ENCODE data around the gene DCT. TPM values are rescaled to one million over a fixed set of nuclear protein-coding genes. Genes with fewer than 3 reads are reported as not detected.
A peak's percentile ranks its signal among the peaks of the same experiment; 100 is the strongest.
"Not testable (repeated sequence)": the region's sequence is repeated elsewhere in the genome, so short reads cannot be mapped to it uniquely, and the experiment has no call there.

The DCT gene
- total RNA-seq (2014; rRNA removed; shearing (Covaris generic)) (not detected in 2 replicates), polyA plus RNA-seq (2016; fragmentation: Nextera tagmentation; extraction: Ambion mirVana) (not detected in 2 replicates)

DNA sequence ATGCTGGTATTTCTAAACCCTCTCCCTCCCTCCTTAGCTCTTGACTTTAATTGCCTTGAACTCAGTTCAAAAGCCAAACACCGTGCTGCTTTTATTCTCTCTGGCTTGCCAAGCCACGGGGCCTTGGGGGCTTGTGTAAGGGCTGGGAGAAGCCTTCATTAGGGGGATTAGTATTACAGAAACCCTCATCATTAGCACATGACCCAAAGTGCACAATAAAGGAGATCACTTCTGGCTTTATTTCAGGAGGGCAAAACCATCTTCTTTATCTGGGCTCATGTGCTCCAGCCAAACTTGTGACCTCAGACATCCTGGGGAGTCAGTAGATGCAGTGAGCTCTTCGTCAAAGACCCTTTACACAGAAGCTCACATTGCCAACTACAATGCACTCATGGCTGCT lies at the start of gene DCT:
Gene DCT, minus strand, starts transcription at position 67 of the 400 bp plus-strand sequence. CDS start 427 bp downstream, outside the sequence.
- H3K36me3 ChIP-seq (ENCODE audit: low read depth) = no peaks in the 10 kb centered on the region
- 32 to 38% methylated on average over 3 of the region's 3 CpGs for WGBS, 2 experiments (ENCODE audit: low coverage in 1 of 2, low lambda C conversion rate in 2 of 2, missing lambda C conversion rate in 2 of 2)
- H3K4me1 ChIP-seq (ENCODE audit: insufficient read depth) = peaks cover 26% of the 10 kb centered on the region
- no peak for TF ChIP-seq EZH2 (IDR thresholded peaks at IDR 0.05; ENCODE audit: insufficient read depth, poor library complexity, severe bottlenecking)
- TF ChIP-seq EZH2phosphoT487 (IDR thresholded peaks at IDR 0.05; ENCODE audit: insufficient read depth, low read depth) = no peak
- H3K9me2 ChIP-seq (ENCODE audit: insufficient read depth) = no peaks in the 10 kb centered on the region
- H3F3A ChIP-seq (ENCODE audit: insufficient read depth) = peaks cover 25% of the 10 kb centered on the region
- no peaks in the 10 kb centered on the region for H3K27me3 ChIP-seq (replicated peaks; ENCODE audit: insufficient read depth)
- no peak for DNase-seq
- H3K79me2 ChIP-seq (ENCODE audit: insufficient read depth) = no peaks in the 10 kb centered on the region
- peak within 1 kb of the TSS; percentile 75 for H2AFZ ChIP-seq
- peak within 1 kb of the TSS; percentile 61; the same call in 1 of the 2 replicates for H3K9ac ChIP-seq
- H4K20me1 ChIP-seq (ENCODE audit: insufficient read depth) = no peaks in the 10 kb centered on the region
- in situ Hi-C loops (cut with MboI) = no loop called here
- H3K27ac ChIP-seq = peak within 1 kb of the TSS; percentile 90
- H3K4me2 ChIP-seq (ENCODE audit: unreplicated experiment) = peak within 1 kb of the TSS; percentile 6
- H3K9me3 ChIP-seq (ENCODE audit: low read depth) = no peaks in the 10 kb centered on the region
- no peak within 1 kb of the TSS for H3K4me3 ChIP-seq

DNA sequence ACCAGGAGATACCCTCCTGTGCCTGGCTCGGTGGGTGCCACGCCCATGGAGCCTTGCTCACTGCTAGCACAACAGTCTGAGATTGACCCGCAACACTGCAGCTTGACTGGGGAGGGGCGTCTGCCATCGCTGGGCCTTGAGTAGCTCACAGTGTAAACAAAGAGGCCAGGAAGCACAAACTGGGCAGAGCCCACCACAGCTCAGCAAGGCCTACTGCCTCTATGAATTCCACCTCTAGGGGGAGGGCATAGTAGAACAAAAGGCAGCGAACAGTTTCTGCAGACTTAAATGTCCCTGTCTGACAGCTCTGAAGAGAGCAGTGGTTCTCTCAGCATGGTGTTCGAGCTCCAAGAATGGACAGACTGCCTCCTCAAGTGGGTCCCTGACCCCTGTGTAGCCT lies 47.5 kb upstream of the DCT start:
- H3K4me1 ChIP-seq (ENCODE audit: insufficient read depth); DNase-seq; H3K9ac ChIP-seq; H2AFZ ChIP-seq; H3K79me2 ChIP-seq (ENCODE audit: insufficient read depth); H4K20me1 ChIP-seq (ENCODE audit: insufficient read depth); H3K27me3 ChIP-seq (replicated peaks; ENCODE audit: insufficient read depth); H3F3A ChIP-seq (ENCODE audit: insufficient read depth); H3K4me2 ChIP-seq (ENCODE audit: unreplicated experiment); H3K4me3 ChIP-seq; H3K36me3 ChIP-seq (ENCODE audit: low read depth); in situ Hi-C loops (cut with MboI); H3K27ac ChIP-seq; H3K9me3 ChIP-seq (ENCODE audit: low read depth); H3K9me2 ChIP-seq (ENCODE audit: insufficient read depth): not testable (repeated sequence)
- WGBS, 2 experiments (ENCODE audit: low coverage in 1 of 2, low lambda C conversion rate in 2 of 2, missing lambda C conversion rate in 2 of 2) = 43 to 44% methylated on average over 7 of the region's 7 CpGs

DNA sequence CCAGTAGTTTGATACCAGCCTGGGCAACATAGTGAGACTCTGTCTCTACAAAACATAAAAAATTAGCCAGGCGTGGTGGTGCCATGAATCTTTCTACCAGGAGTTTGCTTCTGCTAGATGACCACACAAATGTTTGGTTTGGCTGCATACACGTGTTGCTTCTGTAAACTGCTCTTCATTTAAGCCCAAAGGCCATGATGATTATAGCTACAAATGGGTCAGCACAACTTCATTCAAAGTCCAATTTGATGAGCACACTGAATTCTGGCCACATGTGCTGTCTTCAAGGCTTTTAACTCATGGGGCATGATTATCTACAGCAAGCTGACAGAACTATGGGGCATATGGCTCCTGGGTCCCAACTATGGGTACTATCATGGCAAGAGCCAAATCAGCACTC lies 46.3 kb upstream of the DCT start:
- Histone ChIP-seq H3K9me3 (ENCODE audit: low read depth) (no peaks in the 10 kb centered on the region), H4K20me1 (ENCODE audit: insufficient read depth) (no peaks in the 10 kb centered on the region), H3K9me2 (ENCODE audit: insufficient read depth) (no peaks in the 10 kb centered on the region), H3K4me1 (ENCODE audit: insufficient read depth) (no peaks in the 10 kb centered on the region), H2AFZ (no peak overlapping the region), H3K4me3 (no peak overlapping the region), H3K9ac (no peak overlapping the region), H3K27me3 (replicated peaks; ENCODE audit: insufficient read depth) (no peaks in the 10 kb centered on the region; the same call in 1 of the 2 replicates), H3K27ac (no peak overlapping the region), H3F3A (ENCODE audit: insufficient read depth) (no peaks in the 10 kb centered on the region), H3K4me2 (ENCODE audit: unreplicated experiment) (no peak overlapping the region), H3K36me3 (ENCODE audit: low read depth) (no peaks in the 10 kb centered on the region), H3K79me2 (ENCODE audit: insufficient read depth) (no peaks in the 10 kb centered on the region)
- no peak for TF ChIP-seq EZH2 (IDR thresholded peaks at IDR 0.05; ENCODE audit: insufficient read depth, poor library complexity, severe bottlenecking)
- no peak for TF ChIP-seq EZH2phosphoT487 (IDR thresholded peaks at IDR 0.05; ENCODE audit: insufficient read depth, low read depth)
- 17 to 33% methylated on average over 2 of the region's 2 CpGs for WGBS, 2 experiments (ENCODE audit: low coverage in 1 of 2, low lambda C conversion rate in 2 of 2, missing lambda C conversion rate in 2 of 2)
- DNase-seq = no peak
- in situ Hi-C loops (cut with MboI) = no loop called here

DNA sequence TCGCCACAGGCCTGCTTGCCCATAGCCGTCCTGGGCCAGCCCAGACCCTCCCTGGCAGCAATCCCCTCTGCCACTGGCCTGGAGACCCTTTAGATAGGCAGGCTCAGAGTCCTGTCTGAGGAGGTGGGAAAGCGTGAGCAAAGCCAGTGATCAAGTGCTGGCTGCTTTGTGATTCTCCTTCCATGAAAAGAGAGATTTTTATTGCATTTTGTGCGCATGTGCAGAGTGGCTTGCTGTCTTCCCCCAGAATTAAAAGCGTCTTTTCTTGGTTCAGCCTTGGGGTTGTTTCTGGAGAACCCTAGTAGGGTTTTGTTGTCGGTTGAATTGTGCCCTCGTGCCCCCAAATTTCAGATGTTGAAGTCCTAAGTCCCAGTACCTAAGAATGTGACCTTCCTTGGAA lies 44.9 kb upstream of the DCT start:
- no peaks in the 10 kb centered on the region for H4K20me1 ChIP-seq (ENCODE audit: insufficient read depth)
- H3K4me3 ChIP-seq = no peak overlapping the region
- H3K36me3 ChIP-seq (ENCODE audit: low read depth) = no peaks in the 10 kb centered on the region
- no peaks in the 10 kb centered on the region for H3F3A ChIP-seq (ENCODE audit: insufficient read depth)
- in situ Hi-C loops (cut with MboI) = no loop called here
- no peaks in the 10 kb centered on the region for H3K9me3 ChIP-seq (ENCODE audit: low read depth)
- no peaks in the 10 kb centered on the region for H3K79me2 ChIP-seq (ENCODE audit: insufficient read depth)
- TF ChIP-seq EZH2phosphoT487 (IDR thresholded peaks at IDR 0.05; ENCODE audit: insufficient read depth, low read depth) = no peak
- no peak for TF ChIP-seq EZH2 (IDR thresholded peaks at IDR 0.05; ENCODE audit: insufficient read depth, poor library complexity, severe bottlenecking)
- no peak overlapping the region for H3K27ac ChIP-seq
- no peak for DNase-seq
- WGBS, 2 experiments (ENCODE audit: low coverage in 1 of 2, low lambda C conversion rate in 2 of 2, missing lambda C conversion rate in 2 of 2) = 51 to 65% methylated on average over 7 of the region's 7 CpGs
- H3K9me2 ChIP-seq (ENCODE audit: insufficient read depth) = no peaks in the 10 kb centered on the region
- no peak overlapping the region for H2AFZ ChIP-seq
- no peaks in the 10 kb centered on the region for H3K4me1 ChIP-seq (ENCODE audit: insufficient read depth)
- no peaks in the 10 kb centered on the region; the same call in 1 of the 2 replicates for H3K27me3 ChIP-seq (replicated peaks; ENCODE audit: insufficient read depth)
- H3K4me2 ChIP-seq (ENCODE audit: unreplicated experiment) = no peak overlapping the region
- H3K9ac ChIP-seq = no peak overlapping the region

DNA sequence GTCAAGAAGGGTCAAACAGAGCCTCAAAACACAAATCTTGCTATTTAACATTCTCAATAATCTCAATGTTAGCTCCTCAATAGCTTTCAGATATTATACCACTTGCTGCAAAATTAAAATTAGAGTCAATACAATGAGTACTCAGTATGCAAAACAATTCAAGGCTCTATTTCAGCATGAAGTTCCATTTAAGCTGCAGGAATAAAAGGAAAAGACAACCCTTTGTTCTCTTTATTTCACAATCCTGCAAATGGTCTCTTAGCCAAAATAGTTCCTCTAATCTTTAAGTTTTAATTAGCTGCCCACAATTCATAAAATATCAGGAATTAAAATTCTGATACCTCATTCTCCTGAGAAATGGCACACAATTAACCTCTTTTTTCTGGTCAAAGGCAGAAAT lies 40.5 kb upstream of the DCT start:
- Histone ChIP-seq H3K9me2 (ENCODE audit: insufficient read depth) (no peaks in the 10 kb centered on the region), H3K27me3 (replicated peaks; ENCODE audit: insufficient read depth) (no peaks in the 10 kb centered on the region; the same call in 1 of the 2 replicates), H3K4me1 (ENCODE audit: insufficient read depth) (no peaks in the 10 kb centered on the region), H3F3A (ENCODE audit: insufficient read depth) (no peaks in the 10 kb centered on the region), H3K36me3 (ENCODE audit: low read depth) (no peaks in the 10 kb centered on the region), H3K27ac (no peak overlapping the region), H3K4me2 (ENCODE audit: unreplicated experiment) (no peak overlapping the region), H3K79me2 (ENCODE audit: insufficient read depth) (no peaks in the 10 kb centered on the region), H2AFZ (no peak overlapping the region), H4K20me1 (ENCODE audit: insufficient read depth) (no peaks in the 10 kb centered on the region), H3K9me3 (ENCODE audit: low read depth) (no peaks in the 10 kb centered on the region), H3K9ac (no peak overlapping the region), H3K4me3 (no peak overlapping the region)
- TF ChIP-seq EZH2 (IDR thresholded peaks at IDR 0.05; ENCODE audit: insufficient read depth, poor library complexity, severe bottlenecking) (no peak), EZH2phosphoT487 (IDR thresholded peaks at IDR 0.05; ENCODE audit: insufficient read depth, low read depth) (no peak)
- DNase-seq = no peak
- in situ Hi-C loops (cut with MboI) = no loop called here

Measured in GM23248 (cell line).